ENCODE data around the gene WWOX. TPM values are rescaled to one million over a fixed set of nuclear protein-coding genes. Genes with fewer than 3 reads are reported as not detected.

Gene WWOX
- total RNA-seq, 1 experiment from 2014 or later = 13.0 TPM

DNA sequence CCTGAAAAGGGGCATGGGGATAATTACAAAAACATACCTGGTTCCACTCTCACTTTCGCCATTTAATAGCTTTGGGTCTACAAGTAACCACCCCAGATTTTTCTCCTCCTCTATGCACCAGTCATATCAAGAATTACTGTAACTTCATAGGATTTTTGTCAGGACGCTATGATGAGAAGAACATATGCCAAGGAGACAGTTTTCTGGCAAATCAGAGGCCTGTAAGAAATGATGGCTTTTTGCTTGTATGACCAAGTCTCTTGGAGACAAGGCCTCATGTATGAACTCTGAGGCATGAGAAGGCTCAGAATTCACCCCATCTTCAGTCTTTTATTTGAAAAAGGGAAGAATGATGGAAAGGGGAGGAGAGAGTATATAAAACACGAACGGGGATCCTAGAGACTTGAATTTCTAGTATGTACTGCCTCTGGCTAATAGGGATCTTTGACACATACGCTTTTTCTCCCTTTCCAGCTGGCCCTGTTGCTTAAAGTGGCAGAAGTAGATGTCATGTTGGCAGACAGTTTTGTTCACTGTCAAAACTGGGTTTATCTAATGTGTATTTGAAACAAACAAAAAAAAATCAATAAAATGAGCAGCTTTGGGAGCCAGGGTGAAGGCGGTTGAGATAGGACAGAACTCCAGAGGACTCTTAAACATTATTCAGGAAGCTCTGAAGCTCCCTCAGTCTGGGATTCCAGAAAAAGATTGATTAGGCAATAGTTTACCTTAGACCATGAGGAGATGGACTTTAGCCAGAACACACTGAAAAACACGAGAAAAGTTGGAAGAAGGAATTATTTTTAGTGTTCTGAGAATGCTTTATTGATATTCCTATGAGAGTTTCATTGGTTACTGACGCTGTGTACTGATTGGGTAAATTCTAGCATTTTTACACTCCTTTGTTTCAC, 656.6 kb downstream of the WWOX start:
- no peak for DNase-seq (ENCODE audit: low read depth)

DNA sequence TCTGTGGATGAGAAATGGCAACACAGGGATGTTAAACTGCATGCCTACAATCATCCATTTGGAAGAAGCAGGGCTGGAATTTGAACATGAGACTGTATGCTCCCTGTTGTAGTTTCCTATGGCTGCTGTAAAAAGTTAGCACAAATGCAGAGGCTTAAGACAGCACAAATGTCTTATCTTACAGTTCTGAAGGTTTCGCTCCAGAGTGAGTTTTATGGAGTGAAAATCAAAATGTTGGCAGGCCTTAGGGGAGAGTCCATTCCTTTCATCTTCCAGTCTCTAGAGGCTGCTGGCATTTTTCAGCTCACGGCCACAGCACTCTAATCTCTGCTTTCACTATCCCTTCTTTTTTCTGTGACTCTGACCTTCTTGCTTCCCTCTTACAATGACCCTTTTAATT, 660.1 kb downstream of the WWOX start:
- no peak for DNase-seq (ENCODE audit: low read depth)

DNA sequence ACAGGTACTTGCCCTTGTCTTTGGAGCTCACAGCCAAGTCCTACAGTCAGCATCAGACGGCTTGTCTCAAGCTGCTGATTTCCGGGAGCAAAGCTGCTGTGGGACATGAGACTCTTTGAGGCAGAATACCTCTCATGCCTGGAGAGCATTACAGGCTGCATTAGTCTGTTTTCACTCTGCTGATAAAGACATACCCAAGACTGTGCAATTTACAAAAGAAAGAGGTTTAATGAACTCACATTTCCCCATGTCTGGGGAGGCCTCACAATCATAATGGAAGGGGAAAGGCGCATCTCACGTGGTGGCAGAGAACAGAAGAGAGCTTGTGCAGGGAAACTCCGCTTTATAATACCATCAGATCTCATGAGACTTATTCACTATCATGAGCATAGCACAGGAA, 661.2 kb downstream of the WWOX start:
- no peak for DNase-seq (ENCODE audit: low read depth)

DNA sequence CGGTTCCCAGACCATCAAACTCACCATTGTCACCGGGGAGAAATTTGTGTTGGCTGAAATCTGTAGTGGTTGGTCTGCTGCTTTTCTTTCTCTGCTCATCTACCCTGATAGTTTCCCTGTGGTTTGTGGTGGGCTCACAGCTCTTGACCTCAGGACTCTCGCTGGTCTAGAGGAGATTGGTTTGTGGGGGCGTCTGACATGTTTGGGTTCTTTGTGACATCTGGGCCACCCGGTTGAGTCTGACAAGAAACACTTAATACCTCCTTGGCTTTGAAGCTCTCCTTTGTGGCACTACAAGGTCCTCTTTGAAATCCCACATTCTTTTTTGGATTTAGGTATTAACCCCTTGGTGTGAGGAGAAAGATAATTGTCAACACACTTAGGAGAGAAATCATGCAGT, 662.0 kb downstream of the WWOX start:
- DNase-seq (ENCODE audit: low read depth) = no peak

DNA sequence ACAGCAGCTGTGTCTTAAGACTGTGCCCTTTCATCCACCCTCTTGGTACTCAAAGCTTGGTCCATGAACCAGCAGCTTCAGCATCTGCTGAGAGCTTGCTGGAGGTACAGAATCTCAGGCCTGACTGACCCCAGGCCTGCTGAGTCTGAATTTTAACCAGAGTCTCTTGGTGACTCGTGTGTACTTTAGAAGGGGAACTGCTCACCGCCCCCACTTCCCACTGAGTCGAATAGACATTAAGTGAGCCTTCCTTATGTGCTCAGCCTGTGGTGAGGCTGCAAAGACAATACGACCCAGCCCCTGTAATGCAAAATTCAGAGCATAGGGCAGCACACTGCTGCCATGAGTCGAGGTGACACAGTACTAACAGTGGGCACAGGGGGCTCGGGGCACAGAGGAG, 662.8 kb downstream of the WWOX start:
- DNase-seq (ENCODE audit: low read depth) = no peak

DNA sequence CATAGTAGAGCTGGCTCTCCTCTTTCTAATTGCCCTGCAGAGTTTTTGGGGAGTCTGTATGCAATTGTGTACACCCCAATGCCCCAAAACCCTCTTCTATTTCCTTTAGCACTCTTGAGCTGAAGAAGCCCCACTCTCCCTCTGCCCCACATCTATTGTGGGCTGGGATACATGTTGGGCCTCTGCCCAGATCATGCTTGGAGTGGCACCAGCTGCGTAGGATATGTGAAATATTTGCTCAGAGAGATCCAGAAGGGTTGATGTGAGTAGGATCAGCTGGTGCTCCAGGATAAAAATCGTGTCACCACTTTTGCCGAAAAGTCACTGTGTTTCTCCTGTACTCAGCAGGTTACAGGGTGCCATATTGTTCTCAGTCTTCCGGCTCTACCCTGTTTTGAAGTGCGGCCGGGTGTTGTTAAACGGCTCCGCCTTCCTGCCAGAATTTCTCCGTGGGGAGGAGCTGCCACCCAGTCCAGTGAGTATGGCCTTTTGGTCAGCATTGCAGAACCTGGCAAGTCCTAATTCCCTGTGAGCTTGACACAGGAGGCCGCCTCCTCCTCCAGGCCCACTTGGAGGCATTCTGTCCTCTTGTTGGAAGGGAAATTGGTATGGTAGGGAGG, 664.5 kb downstream of the WWOX start:
- no peak for DNase-seq (ENCODE audit: low read depth)

DNA sequence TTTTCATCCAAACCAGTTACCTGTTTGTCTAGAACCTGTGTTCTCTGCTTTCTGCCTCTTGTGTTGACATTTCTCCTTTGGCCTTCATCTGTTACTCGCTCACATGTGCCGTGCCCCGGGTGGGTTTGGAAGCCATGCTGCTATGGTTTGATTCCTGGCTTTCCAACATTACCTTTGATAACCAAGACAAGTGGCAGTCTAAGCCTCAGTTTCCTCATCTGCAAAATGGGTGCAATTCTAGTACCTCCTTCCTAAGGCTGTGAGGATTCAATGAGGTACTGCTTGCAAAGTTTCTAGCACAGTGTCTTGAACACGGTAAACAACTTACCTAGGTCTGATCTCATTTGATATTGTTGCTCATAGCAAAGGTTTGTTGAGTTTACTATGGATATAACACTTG, 665.0 kb downstream of the WWOX start:
- no peak for DNase-seq (ENCODE audit: low read depth)

DNA sequence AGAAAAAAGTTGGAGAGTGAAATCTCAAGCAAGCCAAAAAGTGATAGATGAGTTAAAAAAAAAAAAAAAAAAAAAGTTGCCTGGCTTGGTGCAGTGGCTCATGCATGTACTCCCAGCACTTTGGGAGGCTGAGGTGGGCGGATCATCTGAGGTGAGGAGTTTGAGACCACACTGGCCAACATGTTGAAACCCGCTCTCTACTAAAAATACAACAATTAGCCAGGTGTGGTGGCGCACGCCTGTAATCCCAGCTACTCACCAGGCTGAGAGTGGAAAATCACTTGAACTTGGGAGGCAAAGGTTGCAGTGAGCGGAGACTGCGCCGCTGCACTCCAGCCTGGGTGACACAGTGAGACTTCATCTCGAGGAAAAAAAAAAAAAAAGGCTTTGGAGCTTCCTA, 668.8 kb downstream of the WWOX start:
- DNase-seq (ENCODE audit: low read depth) = no peak

DNA sequence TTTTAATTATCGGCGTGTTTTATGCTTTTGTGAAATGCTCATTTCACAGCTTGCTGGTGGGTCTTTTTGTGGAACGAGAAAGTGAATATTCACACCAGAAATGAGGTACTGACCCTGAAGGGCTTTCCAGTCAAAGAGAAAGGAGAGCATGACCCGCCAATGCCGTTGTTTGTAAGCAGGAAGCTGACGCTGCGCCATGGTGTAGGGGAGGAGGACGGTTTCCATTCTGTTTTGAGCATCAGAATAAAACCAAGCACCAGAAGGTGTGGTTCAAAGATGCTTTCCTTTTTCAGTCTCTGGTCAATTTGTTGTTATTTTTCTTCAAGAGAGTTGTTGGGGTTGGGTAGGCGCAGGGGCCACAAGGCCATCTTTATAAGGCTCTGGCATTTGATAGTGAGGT, 669.3 kb downstream of the WWOX start:
- DNase-seq (ENCODE audit: low read depth) = no peak

DNA sequence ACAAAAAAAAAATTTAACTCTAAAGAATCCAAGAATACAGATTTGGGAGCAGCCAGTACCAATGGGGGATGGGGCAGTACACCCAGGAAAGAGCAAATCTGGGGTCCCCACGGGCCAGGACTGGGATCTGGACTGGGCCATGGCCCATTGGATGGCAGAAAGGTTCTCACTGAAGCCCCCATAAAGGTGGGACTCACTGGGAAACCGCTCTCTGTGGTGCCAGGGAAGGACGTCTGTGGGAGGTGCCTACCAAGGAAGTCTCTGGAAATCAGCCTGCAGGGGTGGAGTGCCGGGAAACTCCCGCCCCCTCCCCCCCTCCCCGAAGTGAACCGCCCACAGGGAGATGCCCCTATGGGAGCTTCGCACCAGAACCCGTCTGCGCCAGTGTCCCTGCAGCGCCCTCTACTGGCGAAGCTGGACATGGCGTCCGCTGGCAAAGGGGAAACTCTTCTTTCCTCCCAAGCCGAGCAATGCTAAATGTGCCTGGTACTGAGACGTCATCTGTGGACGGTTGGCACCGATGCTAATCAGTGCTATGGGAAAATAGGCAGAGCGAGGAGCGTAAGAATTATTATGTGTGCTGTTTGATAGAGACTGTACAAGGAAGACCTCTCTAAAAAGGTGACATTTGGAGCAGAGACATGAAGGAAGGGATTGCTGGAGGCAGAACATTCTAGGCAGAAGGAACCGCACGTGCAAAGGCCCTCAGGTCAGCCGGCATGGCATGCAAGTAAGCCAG, 671.1 kb downstream of the WWOX start:
- DNase-seq (ENCODE audit: low read depth) = peak; percentile 4

DNA sequence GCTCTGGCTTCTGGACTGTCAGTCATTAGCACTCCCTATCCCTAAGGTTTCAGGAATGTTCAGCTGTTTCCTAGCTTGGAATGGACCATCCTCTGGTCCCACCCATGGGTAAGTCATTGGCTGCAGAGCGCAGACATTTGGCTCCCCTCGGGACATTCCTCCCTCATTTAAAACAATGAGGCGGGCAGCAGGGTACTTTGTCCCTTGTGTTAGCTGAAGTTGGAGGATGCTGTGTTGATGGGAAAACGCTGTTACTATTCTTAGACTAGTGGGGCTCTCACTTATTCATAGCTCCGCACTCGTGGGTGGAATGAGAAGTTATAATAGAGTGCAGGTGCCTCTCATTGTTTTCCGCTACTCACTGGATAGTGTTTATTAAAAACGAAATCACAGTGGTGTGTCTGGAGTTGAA, 673.8 kb downstream of the WWOX start:
- no peak for DNase-seq (ENCODE audit: low read depth)

DNA sequence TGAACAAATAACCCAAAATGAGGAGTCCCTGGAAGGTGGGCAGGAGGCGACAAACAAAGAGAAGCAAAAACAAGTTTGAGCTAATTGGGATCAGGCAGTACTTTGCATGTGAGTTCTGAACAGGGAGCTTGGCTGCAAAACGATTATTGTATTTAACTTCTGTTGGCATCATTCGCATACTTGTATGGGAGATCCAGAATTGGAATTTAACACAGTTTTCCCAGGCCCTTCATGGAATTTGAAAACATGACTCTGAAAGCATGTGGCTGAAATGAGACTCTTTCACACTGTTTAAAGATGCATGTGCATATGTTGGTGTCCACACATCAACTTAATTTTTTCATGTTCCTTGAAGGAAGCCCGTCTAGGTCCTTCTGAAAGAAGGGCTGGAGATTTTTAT, 674.3 kb downstream of the WWOX start:
- no peak for DNase-seq (ENCODE audit: low read depth)

DNA sequence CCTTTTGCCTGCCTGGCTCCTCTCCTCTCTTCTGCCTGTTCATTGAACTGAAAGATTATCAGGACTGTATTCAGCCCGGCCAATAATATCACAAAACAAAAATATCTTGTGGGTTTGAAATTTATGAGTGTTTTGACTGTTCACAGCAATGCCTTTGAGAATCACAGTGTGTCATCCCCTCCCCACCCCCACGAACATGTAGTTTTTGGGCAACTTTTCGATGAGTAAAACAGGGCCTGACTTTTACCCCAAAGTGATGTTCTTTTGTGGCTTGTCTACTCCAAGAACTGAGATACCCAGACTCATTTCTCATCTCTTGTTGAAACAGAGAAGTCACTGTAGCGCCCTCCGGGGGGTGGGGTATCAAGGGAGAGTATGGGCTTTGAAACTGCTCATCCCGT, 675.7 kb downstream of the WWOX start:
- DNase-seq (ENCODE audit: low read depth) = no peak

DNA sequence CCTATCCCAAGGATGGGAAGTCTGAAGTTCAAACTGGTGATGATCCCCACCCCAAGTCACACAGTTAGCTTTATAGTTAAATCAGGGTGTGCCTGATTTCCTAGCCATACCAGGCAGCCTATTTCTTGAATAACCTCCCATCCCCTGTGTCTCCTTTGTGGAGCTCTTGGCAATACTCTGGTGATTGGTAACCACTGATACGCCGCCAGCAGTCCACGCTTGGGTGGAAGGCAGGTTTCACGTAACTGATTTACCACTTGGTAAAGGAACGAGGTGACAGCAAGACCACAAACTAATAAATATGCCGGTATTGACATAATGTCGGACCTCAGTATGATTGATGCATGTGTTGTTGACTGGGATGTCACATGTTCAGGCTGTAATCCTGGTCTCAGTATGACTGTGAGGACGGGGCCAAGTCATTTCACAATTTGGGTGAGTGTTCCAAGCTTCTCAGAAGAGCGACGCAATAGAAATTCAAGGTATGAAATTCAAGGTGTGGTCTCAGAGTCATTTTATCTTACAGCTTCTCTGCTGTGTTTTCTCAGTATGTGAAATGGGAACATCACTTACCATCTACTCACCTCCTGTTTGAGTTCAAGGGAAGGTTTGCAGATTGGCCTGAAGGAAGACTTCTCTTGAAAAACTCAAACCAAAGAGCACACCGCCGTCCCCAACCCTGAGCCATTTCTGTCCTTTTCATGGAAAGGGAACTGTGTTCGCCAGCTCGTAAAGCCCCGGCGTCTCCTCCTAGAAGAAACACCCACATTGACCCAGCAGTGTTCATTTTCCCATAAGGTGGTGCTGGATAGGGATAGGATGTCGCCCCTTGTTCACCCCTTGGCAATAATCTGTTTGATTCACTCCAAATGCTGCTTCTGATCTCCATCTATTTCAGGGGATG, 678.9 kb downstream of the WWOX start:
- no peak for DNase-seq (ENCODE audit: low read depth)

DNA sequence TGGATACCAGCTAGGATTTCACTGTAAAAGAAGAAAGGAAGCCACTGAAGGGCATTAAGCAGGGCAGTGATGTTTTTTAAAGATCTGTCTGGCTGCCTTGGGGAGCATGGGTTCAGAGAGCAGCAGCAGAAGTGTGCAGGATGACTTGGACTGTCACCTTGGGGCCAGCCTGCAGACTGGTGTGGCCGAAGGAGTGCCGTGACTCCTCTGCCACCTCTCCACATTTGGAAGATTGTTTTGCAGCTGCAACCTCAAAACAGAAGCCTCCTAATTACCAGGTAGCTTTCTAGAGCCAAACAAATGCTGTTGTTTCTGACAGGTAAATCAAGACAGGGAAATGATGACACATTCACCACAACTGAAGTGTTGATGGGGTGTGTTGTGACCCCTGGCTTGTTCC, 681.4 kb downstream of the WWOX start:
- no peak for DNase-seq (ENCODE audit: low read depth)

DNA sequence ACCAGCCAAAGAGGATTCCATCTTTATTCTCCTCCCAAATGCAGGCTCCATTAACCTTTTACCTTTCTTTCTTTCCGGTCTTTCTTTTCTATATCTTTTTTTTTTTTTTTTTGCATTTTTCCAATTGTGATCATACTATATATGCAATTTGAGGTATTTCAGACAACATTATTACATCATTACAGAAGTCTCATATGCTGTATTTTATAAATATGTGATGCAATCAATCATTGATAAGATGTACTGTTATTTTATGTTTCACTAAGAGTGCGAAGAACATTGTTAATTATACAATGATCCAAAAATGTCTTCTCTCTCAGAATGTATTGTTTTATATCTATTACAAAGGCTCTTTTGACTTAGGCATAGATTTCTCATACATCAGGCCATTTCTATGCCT, 683.1 kb downstream of the WWOX start:
- no peak for DNase-seq (ENCODE audit: low read depth)

DNA sequence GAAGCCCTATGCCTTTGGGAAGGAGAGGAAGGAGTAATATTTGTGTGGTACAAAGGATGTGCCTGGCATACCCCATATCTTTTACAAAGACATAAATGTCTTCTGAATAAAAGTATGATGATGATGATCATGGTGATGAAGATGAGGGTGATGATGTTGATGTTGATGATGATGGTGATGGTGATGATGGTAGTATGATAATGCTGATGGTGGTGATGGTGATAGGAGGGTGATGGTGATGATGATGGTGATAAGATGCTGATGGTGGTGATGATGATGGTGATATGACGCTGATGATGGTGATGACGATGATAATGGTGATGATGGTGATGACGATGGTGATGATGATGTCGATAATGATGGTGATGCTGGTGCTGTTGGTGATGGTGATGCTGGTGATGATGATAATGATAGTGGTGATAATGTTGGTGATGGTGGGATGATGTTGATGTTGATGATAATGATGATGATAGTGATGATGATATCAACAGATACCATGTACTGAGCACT, 684.2 kb downstream of the WWOX start:
- DNase-seq (ENCODE audit: low read depth) = no peak

DNA sequence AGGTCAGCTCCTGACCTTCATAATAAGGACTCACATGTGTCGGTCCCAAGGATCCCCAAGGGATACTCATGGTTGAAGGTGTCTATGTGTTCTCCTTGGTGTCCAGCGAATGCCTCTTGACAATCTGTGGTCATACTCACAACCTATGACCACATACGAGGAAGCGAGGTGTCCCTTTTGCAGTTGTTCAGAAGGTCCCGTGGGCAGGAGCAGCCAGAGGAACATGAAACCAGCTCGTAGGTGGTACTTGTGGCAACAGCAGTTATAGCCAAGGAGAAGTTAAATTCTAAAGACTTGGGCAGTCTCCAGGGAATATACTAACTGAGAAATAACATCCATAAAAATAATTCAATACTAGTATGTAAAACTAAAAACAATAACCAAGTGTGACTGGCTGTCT, 685.3 kb downstream of the WWOX start:
- DNase-seq (ENCODE audit: low read depth) = no peak

DNA sequence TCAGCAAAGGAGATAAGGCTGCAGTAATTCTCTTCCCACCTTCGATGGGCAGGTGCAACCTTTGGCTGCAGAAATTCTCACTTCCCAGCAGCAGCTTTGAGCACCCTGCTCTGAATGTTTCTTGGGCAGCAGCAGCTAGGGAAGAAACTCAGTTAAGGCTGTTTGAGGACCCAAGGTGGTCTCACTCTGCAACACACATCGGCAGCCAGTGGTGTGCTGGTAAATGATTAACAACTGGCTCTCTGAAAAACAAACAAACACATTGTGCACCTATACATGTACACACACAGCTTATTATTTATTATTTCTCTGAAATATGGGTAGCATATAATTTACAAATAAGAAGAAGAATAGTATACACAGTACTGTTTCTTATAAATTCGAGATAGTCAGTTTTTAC, 685.8 kb downstream of the WWOX start:
- no peak for DNase-seq (ENCODE audit: low read depth)

DNA sequence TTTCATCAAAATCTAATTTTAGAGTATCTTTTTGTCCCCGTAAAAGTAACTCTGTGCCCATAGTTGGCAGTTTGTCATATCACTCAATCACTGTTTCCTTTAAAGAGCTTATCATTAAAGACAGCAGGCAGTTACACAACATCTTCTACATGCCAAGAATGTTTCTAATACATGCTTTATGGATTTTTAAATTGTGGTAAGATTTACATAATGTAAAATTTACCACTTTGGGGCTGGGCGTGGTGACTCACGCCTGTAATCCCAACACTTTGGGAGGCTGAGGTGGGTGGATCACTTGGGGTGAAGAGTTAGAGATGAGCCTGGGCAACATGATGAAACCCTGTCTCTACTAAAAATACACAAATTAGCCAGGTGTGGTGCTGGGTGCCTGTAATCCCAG, 687.2 kb downstream of the WWOX start:
- no peak for DNase-seq (ENCODE audit: low read depth)

DNA sequence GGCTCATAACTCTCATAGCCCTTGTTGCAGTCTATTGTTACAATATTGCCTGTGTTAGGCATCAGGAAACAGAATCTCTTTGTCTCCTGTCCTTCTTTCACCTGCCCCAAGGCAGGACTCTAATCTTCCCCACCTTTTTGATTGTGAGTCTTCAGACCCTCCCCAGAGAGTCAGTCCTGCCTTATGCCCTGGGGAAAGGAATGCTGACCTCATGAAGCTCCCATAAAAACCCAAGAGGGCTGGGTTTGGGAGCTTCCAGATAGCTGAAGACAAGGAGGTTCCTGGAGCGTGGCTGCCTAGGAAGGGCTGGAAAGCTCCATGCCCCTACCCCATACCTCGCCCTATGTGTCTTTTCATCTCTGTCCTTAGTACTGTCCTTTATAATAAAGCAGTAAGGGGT, 688.8 kb downstream of the WWOX start:
- DNase-seq (ENCODE audit: low read depth) = no peak

All from LHCN-M2 (cell line).